ENCODE results near the gene STXBP5L.
A peak's percentile ranks its signal among the peaks of the same experiment; 100 is the strongest.
"Not testable (repeated sequence)": the region's sequence is repeated elsewhere in the genome, so short reads cannot be mapped to it uniquely, and the experiment has no call there.

The STXBP5L gene

GRCh38 chr3:120892921-120893320, 15.1 kb upstream of the STXBP5L start:
- Histone ChIP-seq H3K36me3 (no peaks in the 10 kb centered on the region), H3K4me3 (ENCODE audit: low read depth, low read length) (no peak overlapping the region), H3K27ac (no peak overlapping the region), H3K9me3 (ENCODE audit: severe bottlenecking) (no peaks in the 10 kb centered on the region), H3K27me3 (ENCODE audit: insufficient read depth, low read depth, severe bottlenecking) (no peaks in the 10 kb centered on the region)
- no peak for DNase-seq
- no peak for TF ChIP-seq CTCF (IDR thresholded peaks at IDR 0.05; ENCODE audit: low read depth, low read length)

GRCh38 chr3:120894316-120895057, 13.5 kb upstream of the STXBP5L start:
- Histone ChIP-seq H3K27me3 (ENCODE audit: insufficient read depth, low read depth, severe bottlenecking) (no peaks in the 10 kb centered on the region), H3K27ac (no peak overlapping the region), H3K36me3 (no peaks in the 10 kb centered on the region), H3K4me3 (ENCODE audit: low read depth, low read length) (no peak overlapping the region), H3K9me3 (ENCODE audit: severe bottlenecking) (no peaks in the 10 kb centered on the region)
- no peak for TF ChIP-seq CTCF (IDR thresholded peaks at IDR 0.05; ENCODE audit: low read depth, low read length)
- DNase-seq, result no peak

GRCh38 chr3:120901716-120902115, 6.3 kb upstream of the STXBP5L start:
- DNase-seq; H3K27ac ChIP-seq; H3K4me3 ChIP-seq (ENCODE audit: low read depth, low read length); H3K9me3 ChIP-seq (ENCODE audit: severe bottlenecking); H3K27me3 ChIP-seq (ENCODE audit: insufficient read depth, low read depth, severe bottlenecking); H3K36me3 ChIP-seq: not testable (repeated sequence)

- no peaks in the 10 kb centered on the region for H3K36me3 ChIP-seq
- no peak overlapping the region for H3K4me3 ChIP-seq (ENCODE audit: low read depth, low read length)
- DNase-seq, result no peak
- TF ChIP-seq CTCF (IDR thresholded peaks at IDR 0.05; ENCODE audit: low read depth, low read length), result no peak
- no peaks in the 10 kb centered on the region for H3K27me3 ChIP-seq (ENCODE audit: insufficient read depth, low read depth, severe bottlenecking)
- no peak overlapping the region for H3K27ac ChIP-seq
- peaks cover 3% of the 10 kb centered on the region for H3K9me3 ChIP-seq (ENCODE audit: severe bottlenecking)
Observed at GRCh38 chr3:120903221-120903620, 4.8 kb upstream of the STXBP5L start.

GRCh38 chr3:120907659-120908029, 361 bp upstream of the STXBP5L start:
- Histone ChIP-seq H3K36me3 (no peaks in the 10 kb centered on the region), H3K9me3 (ENCODE audit: severe bottlenecking) (no peaks in the 10 kb centered on the region), H3K27ac (peak overlapping the region; percentile 10; the same call in 1 of the 2 replicates), H3K27me3 (ENCODE audit: insufficient read depth, low read depth, severe bottlenecking) (no peaks in the 10 kb centered on the region), H3K4me3 (ENCODE audit: low read depth, low read length) (peak overlapping the region; percentile 70)
- no peak for TF ChIP-seq CTCF (IDR thresholded peaks at IDR 0.05; ENCODE audit: low read depth, low read length)
- no peak for DNase-seq

- Histone ChIP-seq H3K4me3 (ENCODE audit: low read depth, low read length) (peak overlapping the region; percentile 70), H3K27ac (peak overlapping the region; percentile 76), H3K27me3 (ENCODE audit: insufficient read depth, low read depth, severe bottlenecking) (no peaks in the 10 kb centered on the region), H3K36me3 (no peaks in the 10 kb centered on the region), H3K9me3 (ENCODE audit: severe bottlenecking) (no peaks in the 10 kb centered on the region)
- no peak for TF ChIP-seq CTCF (IDR thresholded peaks at IDR 0.05; ENCODE audit: low read depth, low read length)
- DNase-seq, result peak; percentile 70
Observed at GRCh38 chr3:120908795-120909601, 993 bp downstream of the STXBP5L start.
